Fibroblast of pulmonary artery (primary cell): ENCODE results near the gene CIRBP.
A peak's percentile ranks its signal among the peaks of the same experiment; 100 is the strongest.

Experiments used
- DNase-seq: peaks from one replicate; pipeline ENCODE4 v3.0.0-alpha.2; 2010; ENCODE audit warnings: low read depth
- H3K4me3 ChIP-seq: replicated peaks from 2 replicates; pipeline ENCODE4 v1.5.1; 2011; ENCODE audit warnings: low read depth, mild to moderate bottlenecking, control low read depth, low read length, moderate library complexity
- TF ChIP-seq, protein P1 (sequence below): IDR thresholded peaks from 2 replicates; pipeline ENCODE4 v1.5.1; 2011; ENCODE audit warnings: mild to moderate bottlenecking, control low read depth, low read length, inconsistent platforms; ENCODE audit errors: missing control alignments

The CIRBP gene

DNA sequence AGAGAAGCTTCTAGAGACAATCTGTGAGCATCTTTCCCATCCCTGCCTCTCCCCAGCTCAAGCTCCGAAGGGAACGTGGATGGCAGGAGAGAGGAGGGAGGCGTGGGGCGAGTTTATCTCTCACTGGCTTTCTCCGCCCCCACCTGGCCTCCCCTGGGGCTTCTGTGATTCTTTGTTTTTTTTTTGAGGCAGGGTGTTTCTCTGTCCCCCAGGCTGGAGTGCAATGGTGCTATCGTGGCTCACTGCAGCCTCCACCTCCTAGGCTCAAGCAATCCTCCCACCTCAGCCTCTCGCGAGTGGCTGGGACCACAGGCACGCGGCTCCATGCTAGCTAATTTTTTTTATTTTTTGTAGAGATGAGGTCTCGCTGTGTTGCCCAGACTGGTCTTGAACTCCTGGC is 39.6 kb downstream of the CIRBP start:
- TF ChIP-seq, protein P1, sequence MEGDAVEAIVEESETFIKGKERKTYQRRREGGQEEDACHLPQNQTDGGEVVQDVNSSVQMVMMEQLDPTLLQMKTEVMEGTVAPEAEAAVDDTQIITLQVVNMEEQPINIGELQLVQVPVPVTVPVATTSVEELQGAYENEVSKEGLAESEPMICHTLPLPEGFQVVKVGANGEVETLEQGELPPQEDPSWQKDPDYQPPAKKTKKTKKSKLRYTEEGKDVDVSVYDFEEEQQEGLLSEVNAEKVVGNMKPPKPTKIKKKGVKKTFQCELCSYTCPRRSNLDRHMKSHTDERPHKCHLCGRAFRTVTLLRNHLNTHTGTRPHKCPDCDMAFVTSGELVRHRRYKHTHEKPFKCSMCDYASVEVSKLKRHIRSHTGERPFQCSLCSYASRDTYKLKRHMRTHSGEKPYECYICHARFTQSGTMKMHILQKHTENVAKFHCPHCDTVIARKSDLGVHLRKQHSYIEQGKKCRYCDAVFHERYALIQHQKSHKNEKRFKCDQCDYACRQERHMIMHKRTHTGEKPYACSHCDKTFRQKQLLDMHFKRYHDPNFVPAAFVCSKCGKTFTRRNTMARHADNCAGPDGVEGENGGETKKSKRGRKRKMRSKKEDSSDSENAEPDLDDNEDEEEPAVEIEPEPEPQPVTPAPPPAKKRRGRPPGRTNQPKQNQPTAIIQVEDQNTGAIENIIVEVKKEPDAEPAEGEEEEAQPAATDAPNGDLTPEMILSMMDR, result no peak
- no peak for DNase-seq
- H3K4me3 ChIP-seq, result no peak overlapping the region

DNA sequence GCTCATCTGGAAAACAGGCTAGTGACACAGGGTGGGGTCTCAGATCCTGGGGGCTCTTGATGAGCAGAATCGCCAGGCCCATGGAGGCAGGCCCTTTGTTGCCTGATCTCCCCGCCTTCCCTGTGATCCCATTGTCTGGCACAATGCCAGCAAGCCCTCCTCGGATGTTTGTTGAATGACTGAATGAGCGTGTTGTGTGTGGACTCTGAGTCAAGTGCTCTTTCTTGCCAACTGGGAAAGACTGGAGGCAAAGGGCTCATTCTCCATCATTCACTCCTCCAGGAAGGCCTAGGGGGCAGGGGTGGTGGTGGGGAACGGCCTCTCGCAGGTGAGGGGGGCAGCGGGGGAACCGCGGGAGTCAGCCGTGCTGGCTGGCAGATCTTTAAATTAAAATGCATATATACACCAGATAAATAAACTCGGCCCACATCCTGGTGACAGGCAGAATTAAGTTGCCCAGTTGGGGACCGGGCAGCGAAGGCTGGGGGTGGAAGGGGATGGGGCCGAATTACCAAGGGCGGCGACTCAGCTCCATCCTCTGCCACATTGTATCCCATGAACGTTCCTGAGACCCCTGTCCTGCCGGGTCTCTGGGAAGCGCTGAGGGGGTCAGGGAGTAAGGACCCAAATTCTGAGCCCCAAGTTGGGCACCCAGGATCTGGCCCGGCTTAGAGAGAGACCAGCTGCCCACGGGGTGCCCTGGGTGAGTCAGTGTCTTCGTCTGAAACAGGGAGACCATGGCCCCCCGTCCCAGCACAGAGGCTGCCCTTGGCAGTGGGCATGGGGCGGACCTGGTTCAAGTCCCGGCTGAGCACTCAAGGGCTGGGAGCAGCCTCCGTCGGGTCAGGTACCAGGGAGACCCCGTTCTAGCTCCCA is 41.1 kb downstream of the CIRBP start:
- H3K4me3 ChIP-seq, result no peak overlapping the region
- TF ChIP-seq, protein P1, result no peak

DNA sequence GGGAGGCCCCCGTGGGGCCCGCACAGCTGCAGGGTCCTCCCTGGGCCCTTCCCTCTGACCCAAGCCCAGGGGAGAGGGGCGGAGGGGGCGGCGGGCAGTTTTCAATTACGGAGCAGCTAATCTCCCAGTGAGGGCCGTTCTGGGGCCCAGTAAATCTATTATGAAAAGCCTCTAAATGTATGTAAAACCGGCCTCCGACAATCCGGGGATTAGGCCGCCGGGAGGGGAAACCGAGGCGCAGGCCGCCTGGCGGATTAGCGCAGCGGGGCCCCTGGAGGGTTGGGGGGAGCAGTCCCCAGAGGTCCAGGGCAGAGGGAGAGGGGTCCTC is 41.7 kb downstream of the CIRBP start:
- no peak for DNase-seq
- no peak overlapping the region for H3K4me3 ChIP-seq
- TF ChIP-seq, protein P1, result no peak

More for the DNA sequence above, 41.1 kb downstream of the CIRBP start:
- no peak for DNase-seq

DNA sequence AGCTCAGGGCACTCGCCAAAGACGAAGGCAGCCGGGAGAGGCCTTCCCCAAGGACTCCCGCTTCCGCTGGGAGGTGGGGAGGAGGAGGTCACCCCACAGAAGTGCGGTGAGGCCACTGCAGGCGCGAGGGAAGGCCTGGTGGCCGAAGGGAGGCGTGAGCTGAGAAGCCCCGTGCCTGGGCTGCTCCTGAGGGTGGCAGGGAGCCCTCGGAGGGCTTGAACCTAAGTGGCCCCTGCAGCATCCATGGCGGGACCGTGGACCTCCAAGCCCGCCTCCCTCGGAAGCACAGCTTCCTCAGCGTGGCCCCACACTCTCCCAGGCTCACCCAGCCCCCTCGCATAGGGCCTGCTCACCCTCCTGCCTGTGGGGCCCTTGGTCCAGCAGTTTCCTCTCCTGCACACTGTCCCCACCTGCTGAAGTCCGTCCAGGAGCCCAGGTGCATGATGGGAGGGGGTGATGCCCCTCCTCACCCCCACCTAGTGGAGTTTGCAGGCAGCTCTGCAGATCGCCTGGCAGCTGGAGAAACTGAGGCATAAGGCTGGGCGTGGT is 42.5 kb downstream of the CIRBP start:
- TF ChIP-seq, protein P1, result no peak
- no peak for DNase-seq
- no peak overlapping the region for H3K4me3 ChIP-seq

DNA sequence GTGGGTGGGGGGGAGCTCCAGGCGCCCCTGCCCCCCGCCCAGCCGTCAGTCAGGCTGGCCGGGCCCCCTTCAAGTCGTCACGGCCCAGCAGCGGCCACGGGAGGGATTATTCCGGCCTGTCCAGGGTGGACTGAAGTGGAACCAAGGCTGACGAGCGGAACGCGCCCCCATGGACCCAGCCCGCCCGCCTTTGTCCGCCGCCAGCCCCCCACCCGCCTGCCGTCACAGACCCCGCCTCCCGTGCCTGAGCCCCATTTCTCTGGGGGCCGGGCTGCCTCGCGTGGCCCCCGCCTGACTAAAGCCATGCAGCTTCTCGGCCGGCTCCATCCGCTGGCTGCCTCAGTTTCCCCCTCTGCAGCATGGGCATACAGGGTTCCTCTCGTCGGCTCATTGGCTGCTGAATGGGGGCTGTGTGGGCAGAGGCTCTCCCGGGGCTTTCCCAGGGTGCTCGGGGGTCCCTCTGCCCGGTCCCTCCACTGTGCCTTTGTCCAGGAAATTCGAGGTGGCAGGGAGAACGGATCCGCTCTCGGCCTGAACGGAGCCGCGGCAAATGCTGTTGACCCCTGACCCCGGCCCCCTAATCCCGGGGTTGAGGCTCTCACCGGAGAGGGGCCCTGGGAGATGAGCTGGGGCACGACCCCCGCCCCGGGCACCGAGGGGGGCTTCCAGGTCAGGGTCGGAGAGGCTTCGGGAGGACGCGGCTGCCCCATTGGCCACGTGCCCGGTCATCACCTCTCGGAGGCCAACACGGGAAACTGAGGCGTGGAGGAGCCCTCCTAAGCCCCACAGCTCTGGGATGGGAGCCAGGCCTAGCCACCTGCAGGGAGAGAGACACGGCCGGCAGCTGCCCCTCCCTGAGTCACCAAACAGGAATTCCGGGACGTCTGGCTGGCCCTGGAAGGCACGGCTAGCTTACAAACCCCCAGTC is 43.9 kb downstream of the CIRBP start:
- DNase-seq, result peak; percentile 25
- TF ChIP-seq, protein P1, result no peak
- no peak overlapping the region for H3K4me3 ChIP-seq

DNA sequence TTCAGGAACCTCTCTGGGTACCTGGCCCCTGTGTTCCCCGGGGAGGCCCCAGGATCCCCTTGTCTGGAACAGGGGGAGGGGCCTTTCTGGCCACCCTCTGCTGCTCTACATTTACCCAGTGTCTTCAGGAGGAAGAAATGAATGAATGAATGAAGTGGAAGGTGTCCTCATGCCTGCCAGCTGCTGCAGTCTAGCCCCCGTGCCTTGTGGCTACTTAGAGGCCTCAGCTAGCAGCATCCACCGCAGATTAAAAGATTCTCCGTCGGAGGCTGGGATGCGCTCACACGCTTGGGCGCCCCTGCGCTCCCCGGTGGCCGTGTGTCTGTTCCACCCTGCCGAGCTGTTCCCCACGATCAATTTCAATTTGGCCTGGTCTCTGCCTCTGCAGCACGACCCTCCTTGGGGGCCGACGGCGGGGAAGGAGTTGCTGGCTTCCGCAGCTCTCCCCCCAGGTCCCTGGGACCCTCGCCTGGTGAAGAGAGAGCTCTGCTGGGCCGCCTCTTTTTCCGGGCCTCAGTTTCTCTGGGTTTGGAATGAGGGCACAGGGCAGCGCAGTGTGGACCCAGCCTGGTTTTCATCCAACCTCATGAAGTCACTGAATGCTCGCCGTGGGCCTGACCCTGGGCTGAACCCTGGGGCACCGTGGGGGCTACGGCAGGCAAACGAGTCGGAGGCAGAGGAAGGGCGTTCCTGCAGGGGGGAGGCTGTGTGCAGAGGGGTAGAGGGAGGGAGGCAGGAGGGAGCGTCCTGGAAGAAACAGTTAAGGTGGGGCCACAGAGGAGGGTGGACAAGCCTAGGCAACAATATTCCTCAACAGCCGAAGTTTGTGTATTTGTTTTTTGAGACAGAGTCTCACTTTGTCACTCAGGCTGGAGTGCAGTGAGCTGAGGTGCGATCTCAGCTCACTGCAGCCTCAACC is 44.8 kb downstream of the CIRBP start:
- DNase-seq, result no peak
- H3K4me3 ChIP-seq, result no peak overlapping the region
- TF ChIP-seq, protein P1, result no peak
